GM12892 (cell line): ENCODE results near the gene RFX6.

Experiments
- POLR2A ChIP-seq: IDR thresholded peaks from 2 replicates; pipeline ENCODE4 v1.6.1; 2011; ENCODE audit warnings: low read depth, low read length, control low read depth
- TAF1 ChIP-seq: IDR thresholded peaks from 2 replicates; pipeline ENCODE4 v1.6.1; 2011; ENCODE audit warnings: low read depth, mild to moderate bottlenecking, control low read depth, low read length, borderline replicate concordance

DNA sequence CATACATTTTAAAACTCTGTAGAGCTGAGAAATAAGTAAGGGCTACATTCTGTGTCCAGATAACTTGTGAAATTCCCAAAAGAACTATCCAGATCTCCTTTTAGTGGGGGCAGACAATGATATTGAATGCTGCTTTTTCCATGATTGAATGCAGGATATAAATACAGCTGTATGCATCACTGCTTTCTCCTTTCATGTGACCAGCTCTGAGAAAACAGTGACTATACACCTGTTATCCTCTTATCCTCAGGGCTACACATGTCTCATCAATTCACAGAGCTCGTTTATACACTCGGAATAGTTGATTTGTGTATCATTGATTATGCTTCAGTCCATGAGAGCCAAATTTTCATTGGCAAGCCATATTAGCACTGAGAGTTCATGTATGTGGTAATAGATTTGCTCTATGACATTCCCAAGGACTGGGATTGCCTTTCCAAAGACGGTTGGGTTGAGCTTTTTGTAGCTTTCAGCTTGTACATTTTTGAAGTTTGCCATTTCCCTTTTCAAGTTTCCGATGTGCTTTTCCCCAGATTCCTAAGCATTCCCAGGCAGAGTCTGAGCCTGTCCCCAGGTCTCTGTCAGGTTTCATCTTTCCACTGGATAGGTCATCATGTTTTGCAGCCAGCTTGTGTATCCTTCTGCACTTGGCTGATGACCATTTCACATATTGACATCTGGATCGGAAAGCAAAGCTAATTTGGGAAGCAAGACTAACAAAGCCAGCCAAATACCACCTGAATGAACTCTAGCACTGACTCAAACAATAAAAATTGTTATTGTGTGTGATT lies 97.7 kb downstream of the RFX6 start:
- TF ChIP-seq TAF1 (no peak), POLR2A (no peak)
